GM19324 (cell line): ENCODE results near the gene CNGB1.
"Not testable (repeated sequence)": the region's sequence is repeated elsewhere in the genome, so short reads cannot be mapped to it uniquely, and the experiment has no call there.

Source experiments
- ATAC-seq: cut with Tn5 transposase; IDR thresholded peaks from one replicate; pipeline ENCODE4 v1.9.1; 2021; ENCODE audit warnings: mild to moderate bottlenecking, moderate library complexity; ENCODE audit not compliant: unreplicated experiment, low FRiP score

Gene CNGB1

GRCh38 chr16:57970970-57971369 is at the start of gene CNGB1:
CNGB1 (minus strand) TSS chr16:57971128; CDS start chr16:57967286, 3,842 bp downstream.
- ATAC-seq = no peak

DNA sequence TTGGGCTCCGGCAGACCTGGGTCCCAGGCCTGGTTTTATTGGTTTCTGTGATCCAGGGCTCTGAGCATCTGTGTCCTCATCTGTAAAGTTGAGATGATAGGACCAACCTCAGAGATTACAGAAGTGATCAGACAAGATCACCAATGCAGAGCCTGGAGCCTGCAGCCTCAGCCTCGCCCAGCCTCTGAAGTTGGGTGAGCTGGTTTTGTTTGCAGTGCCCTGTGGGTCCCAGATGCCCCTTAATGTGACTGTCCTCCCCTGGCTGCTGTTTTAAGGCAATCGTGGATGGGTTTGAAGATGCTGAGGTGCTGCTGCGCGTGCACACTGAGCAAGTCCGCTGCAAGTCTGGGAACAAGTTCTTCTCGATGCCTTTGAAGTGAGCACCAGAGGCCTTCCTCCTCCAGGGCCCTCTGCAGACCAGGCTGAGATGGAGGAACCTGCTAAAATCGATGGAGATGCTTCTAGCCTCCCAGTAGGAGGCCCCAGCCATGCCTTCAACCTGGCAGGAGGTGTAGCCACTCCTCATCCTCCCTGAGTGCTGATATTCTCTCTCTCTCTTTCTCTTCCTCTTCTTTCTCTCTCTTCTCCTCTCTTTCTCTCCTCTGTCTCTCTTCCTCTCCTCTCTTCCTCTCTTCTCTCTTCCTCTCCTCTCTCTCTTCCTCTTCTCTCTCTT is 49.1 kb upstream of the CNGB1 start:
- no peak for ATAC-seq

GRCh38 chr16:58018803-58019202 is 47.9 kb upstream of the CNGB1 start:
- ATAC-seq = no peak

GRCh38 chr16:58016840-58017446 is 46.0 kb upstream of the CNGB1 start:
- no peak for ATAC-seq

- ATAC-seq = no peak
Measured at GRCh38 chr16:58013201-58013956, 42.5 kb upstream of the CNGB1 start.

DNA sequence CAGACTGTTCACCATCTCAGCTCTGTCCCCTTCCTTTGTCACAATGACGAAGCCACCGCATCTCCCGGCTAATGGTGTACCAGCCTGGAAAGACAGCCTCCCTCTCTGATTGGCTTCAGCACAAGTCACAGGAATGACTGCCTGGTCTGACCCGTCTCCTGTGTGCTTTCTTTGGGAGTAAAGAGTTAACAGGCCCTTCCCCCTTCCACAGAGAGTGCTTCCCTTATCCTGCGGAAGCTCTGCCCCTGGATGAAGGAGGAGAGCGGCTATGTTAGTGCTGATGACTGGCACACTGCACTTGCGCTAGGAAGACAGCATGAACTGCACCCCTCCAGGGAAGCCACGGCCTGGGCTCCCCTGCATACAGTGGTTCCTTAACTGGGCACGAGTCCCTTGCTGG is 41.6 kb upstream of the CNGB1 start:
- no peak for ATAC-seq

DNA sequence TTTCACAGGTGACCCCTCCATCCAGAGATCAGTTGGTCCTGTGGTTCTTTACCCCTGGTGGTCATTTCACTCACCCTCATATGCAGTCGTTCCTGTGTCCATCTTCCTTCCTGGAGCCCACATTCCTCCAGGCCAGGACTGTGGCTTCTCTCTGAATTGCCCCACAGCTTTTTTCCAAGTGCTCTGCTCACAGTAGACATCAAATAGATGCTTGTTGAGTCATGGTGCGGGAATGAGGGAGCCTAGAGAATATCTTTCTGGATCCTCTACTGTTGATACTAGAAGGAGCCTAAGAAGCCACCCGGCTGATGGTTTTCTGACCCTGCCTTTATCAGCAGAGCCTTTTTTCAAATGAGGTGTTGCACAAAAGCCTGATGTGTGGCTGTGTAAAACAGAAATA is 40.7 kb upstream of the CNGB1 start:
- no peak for ATAC-seq

- ATAC-seq = no peak
Measured at GRCh38 chr16:58010886-58011285, 40.0 kb upstream of the CNGB1 start.

DNA sequence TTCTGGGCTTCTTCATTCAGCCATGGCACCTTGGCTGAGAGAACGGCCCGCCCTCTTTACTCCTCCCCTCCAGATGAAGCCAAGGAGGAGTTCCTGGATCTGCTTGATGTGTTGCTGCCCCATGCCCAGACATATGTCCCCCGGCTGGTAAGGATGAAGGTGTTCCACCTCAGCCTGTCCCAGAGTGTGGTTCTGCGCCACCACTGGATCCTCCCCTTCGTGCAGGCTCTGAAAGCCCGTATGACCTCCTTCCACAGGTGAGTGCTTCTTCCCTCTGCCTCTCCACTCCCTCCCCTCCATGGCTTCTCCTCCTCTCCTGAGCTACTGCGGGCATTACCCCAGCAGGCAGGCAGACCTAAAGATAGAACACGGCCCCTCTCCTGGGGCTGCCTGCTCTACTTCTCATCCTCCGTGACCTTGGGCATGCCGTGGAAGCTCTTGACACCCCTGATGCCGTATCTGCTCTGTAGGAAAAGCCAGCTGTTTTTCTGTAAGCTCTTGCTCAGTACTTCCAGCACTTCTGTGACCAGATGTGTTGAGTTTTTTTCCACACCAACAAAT is 39.0 kb upstream of the CNGB1 start:
- no peak for ATAC-seq

- ATAC-seq = not testable (repeated sequence)
Measured at GRCh38 chr16:58004736-58005135, 33.8 kb upstream of the CNGB1 start.

- no peak for ATAC-seq
Measured at GRCh38 chr16:58002936-58003335, 32.0 kb upstream of the CNGB1 start.

DNA sequence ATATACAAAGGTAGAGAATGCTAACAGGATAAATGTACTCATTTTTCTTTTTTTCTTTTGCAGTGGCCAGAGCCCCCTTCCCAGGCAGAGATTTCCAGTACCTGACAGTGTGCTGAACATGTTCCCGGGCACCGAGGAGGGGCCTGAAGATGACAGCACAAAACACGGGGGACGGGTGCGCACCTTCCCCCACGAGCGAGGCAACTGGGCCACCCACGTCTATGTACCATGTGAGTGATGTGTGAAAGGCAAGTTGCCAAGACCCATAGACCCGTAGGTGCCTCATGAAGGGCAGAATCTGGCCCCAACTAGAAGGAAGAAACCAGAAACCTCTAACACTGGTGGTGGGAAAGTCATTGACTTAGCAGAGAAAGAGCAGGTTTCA is 31.5 kb upstream of the CNGB1 start:
- no peak for ATAC-seq

DNA sequence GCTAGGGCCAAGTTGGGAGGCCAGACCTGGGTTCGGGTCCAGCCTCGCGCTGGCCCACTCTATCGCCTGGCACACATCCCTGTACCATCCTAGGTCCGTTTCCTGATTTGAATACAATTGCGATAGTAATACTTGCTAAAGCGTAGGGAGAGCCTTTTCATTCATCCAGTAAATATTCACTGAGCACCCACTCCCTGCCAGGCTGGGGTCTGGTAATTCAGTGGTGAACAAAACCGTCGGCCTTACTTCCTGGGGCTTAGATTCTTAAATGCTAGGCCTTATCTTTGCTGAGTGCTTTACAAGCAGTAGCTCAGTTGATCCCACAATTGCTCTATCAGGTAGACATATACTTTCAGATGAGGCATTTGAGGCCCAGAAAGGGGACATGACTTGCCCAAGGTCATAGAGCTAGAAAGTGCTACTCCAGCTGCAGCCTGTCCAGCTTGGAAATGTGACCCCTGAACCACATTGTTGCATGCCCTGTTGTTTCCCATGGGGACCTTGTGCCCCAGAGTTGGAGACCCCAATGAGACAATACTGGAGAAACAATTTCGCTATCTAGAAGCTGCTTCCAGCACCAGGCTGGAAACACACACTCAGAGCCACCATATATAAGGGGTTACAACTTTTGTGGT is 31.0 kb upstream of the CNGB1 start:
- ATAC-seq = no peak

DNA sequence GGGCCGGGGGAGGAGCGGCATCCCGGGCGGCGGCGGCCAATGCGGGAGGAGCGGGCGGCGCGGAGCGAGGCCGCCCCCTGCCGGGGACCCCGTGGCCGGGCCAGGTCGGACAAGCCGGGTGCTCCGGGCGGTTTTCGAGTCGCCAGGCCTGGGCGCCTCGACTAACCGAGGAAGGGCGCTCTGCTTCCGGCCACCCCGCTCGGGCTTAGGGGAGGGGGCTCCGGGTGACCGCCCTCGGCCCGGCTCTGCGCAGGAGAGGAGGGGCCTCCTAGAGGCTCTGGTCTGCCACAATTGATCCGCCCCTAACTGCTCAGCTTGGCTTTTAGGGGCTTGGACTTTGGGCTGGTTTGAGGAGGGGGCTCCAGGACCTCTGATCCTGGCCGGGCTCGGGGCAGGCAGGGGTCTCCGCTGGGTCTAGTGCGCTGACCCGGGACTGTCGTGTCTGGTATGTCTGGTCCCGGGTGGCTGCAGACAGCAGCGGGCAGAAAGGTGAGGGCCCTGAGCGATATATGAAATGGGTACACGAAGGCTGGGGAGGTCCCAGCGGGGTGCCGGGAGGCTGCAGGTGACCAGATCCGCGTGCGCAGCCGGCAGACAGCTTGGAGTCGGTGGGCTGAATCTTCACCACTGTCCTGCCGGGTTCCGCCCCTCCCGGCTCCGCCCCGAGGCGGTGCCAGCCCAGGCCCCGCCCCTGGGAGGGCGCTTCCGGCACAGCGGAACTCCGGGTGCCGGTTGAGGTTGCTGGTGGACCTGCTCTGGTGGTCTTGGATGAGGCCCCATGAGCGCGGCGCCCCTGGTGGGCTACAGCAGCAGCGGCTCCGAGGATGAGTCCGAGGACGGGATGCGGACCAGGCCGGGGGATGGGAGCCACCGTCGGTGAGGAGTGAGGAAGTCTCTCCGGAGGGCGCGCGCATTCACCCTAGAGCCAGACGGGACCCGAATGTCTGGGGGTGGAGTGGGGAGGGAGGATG is 30.1 kb upstream of the CNGB1 start, which contains the start of gene USB1:
Gene USB1 (plus strand): TSS at position 702 of the 971 bp plus-strand sequence. CDS start 77 bp downstream, at position 779.
- ATAC-seq = peak; percentile 79

DNA sequence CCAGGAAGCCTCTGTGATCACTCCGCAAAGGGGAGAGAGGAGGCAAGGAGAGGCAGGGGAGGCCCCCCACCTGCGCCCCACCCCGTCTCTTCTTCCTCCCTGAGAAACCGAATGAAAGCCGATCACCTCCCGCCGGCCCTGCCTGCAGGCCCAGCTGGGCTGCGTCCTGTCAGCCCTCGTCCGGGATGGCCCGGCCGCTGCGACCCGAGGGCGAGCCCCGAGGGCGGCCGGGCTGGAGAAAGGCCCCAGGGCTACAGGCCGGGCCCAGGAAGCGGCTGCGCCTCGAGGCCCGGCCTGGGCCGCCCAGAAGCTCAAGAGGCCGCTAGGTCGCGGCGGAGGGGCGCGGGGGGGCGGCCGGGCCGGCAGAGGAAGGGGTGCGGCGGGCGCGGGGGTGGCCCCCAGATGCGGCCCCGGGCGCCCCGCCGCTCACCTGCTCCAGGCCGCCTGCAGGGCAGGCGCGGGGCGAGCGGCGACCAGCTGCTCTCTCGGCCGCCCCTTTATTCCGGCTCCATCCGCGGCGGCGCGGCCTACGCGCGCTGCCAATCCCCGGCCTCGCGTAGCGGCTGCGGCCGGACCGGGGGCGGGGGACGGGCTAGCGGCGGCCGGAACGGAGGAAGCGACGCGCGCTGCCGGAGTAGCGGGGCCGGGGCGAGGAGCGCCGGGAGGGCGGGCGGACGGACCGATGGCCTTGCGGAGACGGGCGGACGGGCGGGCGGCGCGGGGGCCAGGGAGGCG is 29.2 kb upstream of the CNGB1 start, which contains the start of gene ZNF319:
Gene ZNF319 (minus strand): TSS at position 702 of the 735 bp plus-strand sequence. CDS start 2,407 bp downstream, outside the sequence.
- ATAC-seq = peak; percentile 25

- no peak for ATAC-seq
Measured at GRCh38 chr16:57999366-57999970, 28.5 kb upstream of the CNGB1 start.

- no peak for ATAC-seq
Measured at GRCh38 chr16:57998992-57999365, 28.1 kb upstream of the CNGB1 start.

DNA sequence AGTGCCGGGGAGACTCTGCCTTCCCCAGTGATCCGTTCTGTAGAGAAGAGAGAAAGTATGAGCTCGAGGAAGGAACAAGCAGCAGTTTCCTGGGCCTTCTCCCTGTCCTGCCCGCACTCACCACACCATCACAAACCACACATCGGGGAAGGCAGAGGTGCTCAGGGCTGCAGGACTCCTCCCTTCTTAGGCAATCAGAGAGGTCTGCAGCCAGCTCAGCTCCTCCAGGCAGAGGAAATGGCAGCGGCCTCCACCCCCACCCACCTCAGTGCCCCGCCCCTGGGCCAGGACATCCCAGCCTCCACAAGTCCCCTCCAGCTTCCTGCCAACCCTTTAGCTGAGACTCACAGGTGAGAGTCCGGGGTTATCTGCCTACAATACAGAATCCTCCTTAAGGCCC is 27.6 kb upstream of the CNGB1 start:
- ATAC-seq = no peak
